Femur (tissue), 1 donor: ENCODE results near the gene TAS2R3.
"Not testable (repeated sequence)": the region's sequence is repeated elsewhere in the genome, so short reads cannot be mapped to it uniquely, and the experiment has no call there.

Experiments
- DNase-seq: peaks from one replicate; pipeline ENCODE4 v3.0.0-alpha.2; 2017

The TAS2R3 gene, protein sequence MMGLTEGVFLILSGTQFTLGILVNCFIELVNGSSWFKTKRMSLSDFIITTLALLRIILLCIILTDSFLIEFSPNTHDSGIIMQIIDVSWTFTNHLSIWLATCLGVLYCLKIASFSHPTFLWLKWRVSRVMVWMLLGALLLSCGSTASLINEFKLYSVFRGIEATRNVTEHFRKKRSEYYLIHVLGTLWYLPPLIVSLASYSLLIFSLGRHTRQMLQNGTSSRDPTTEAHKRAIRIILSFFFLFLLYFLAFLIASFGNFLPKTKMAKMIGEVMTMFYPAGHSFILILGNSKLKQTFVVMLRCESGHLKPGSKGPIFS

DNA sequence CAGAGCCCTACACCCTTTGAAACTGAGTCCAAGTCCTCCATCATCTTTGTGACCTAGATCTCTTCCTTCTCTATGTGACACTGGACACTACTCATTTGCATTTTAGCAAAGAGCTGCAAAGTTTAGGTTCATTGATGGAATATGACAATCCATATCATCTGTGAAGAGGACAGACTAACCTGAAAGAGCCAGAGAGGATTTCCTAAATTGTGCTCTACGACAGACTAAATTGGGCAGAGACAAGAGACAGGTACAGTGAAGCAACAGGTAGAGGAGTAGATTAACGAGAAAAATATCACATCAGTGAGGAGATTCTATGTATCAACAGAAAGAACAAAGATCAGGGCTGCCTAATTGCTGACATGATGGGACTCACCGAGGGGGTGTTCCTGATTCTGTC lies at the start of gene TAS2R3:
Gene TAS2R3 (plus strand): TSS at position 301 of the 400 bp plus-strand sequence. CDS start 62 bp downstream, at position 363.
- DNase-seq = no peak

DNA sequence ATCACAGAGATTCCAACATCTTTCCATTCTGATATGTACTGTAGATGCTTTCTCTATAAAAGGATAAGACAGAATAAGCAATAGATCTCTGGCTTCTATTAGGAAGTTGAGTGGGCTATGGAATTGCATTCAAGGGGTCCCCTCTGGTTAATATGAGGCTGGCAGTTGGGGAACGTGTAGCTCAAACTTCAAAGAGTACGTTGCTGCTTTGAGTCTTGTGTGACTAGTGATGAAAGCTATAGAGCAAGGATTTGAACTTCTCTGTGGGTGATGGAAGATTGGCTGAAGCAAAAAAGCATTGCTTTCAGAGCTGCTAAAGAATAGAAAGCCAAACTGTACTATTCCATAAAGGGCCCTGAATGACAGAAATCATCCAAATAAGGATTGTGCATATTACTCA lies 49.3 kb upstream of the TAS2R3 start:
- DNase-seq = no peak

DNA sequence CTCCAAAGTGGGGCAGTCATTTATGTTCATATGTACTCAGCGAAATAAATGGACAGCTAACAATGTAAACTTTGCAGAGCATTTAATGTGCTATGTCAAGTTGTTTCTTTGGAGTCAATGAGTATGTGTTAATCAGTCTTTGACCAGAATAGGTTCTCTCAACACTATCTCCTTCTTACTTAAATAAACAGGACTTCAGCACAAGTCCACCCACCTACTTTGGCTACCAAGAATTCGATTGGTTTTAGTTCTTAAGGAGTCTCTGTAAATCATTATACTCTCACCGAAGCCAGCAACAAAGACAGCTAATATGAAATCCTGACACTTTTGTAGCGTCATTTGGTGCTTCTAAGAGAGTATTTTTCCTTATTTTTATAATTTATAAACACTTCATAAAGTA lies 48.9 kb upstream of the TAS2R3 start:
- no peak for DNase-seq

DNA sequence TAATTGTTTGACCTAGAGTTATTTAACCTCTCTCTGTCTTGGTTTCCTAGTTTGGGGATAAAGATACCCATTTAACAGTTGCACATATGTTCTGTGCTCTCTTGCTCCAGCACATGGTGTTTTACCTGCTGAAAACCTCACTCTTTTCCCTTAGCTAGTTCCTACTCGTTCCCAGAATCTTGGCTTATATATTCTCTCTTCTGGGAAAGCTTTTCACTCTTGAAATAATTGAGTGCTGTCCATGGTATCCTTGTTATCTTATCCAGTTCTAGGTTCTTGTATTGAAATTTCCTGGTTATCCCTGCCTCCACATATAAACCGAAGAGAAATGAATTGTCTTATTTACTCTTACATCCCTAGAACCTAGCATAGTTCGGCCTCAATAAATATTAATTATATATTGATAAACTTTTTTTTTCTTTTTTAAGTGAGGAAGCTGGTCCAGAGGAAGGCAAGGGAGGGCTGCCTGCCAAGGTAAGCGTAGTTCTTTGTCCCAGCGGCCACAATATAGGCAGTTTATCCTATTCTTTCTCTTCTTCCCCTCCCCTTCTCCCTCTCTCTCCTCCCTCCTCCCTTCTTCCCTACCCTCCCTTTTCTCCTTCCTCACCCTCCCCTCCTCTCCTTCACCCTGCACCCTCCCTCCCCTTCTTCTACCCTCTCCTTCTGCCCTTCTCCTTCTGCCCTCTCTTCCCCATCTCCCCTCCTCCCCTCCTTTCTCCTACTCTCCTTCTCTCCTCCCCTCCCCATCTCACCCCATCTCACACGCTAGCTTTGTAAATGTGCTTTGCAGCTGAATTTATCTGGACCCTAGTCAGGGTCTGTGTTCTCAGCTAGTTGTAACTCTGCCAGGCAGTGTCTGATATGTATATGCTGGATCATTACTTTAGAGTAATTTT lies 47.9 kb upstream of the TAS2R3 start:
- no peak for DNase-seq

DNA sequence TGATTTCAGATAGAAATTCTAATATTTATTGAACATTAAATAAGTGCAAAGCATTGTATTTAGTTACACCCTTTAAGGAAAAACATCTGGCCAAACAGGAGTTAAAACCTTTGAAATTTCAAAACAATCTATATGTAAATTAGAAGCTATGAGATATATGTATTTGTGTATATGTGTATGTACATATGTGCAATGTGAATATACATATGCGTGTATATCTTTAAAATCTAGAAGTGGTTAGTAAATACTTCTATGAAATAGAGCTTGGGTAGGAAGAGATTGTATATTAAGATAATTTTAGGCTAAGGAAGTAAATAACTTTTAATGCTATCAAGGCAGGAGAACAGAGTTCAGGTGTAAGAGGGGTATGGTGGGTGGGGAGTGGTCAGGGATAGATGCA lies 46.4 kb upstream of the TAS2R3 start:
- DNase-seq = no peak

DNA sequence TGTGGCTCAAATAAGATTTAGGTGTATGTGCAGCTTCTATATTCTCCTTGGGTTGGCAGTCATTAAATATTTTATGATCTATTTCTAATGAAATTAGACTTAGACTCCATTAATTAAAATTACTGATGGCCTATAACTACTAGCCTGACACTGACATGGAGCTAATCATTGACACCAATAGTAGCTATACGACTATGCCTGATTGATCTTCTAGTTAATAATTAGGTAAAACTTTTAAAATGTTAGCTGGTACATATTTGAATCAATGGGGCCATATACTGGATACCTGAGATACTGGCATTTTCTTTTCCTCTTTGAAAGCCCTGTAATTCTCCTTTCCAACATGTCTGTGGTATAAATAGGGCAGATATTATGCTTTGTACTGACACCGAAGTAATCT lies 41.4 kb upstream of the TAS2R3 start:
- DNase-seq = no peak

DNA sequence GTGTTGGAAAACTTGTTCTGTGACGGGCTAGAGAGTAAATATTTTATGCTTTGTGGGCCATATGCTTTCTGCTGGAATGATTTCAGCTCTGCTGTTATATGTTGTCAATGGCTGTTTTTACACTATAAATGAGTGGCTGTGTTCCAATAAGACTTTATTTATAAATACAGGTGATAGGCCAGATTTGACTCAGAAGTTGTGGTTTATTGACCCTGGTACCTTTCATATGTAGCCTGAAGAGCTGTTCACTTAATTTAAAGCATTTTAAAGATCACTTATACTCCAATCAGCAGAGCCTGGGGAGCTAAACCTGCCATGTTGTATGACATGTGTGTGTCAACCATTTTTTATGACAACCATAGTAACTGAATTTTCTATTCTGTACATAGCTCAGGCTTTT lies 34.9 kb upstream of the TAS2R3 start:
- no peak for DNase-seq

DNA sequence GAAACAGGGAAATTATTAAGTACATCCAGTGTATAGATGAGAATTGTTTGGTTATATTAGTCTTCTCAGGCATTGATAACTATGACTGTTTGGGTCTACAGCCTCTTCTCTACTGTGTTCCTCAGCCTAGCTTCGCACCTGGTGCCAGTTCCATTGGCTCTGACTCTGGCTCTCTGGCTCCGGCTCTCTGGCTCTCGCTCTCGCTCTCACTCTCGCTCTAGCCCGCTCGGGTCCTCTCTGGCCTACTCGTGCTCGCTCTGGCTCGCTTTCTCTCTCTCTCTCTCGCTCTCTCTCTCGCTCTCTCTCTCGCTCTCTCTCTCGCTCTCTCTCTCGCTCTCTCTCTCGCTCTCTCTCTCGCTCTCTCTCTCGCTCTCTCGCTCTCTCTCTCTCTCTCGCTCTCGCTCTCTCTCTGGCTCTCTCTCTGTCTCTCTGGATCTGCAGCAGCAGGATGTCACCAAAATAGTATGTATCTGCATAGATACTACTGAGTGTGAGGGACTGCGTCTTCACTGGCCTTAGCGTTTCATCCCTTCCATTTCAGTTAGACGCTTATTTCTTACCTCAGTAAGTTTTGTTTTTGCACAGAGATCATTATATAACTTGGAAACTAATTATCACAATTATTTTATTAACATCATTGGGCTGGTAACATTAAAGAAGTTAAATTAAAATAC lies 32.3 kb upstream of the TAS2R3 start:
- no peak for DNase-seq

DNA sequence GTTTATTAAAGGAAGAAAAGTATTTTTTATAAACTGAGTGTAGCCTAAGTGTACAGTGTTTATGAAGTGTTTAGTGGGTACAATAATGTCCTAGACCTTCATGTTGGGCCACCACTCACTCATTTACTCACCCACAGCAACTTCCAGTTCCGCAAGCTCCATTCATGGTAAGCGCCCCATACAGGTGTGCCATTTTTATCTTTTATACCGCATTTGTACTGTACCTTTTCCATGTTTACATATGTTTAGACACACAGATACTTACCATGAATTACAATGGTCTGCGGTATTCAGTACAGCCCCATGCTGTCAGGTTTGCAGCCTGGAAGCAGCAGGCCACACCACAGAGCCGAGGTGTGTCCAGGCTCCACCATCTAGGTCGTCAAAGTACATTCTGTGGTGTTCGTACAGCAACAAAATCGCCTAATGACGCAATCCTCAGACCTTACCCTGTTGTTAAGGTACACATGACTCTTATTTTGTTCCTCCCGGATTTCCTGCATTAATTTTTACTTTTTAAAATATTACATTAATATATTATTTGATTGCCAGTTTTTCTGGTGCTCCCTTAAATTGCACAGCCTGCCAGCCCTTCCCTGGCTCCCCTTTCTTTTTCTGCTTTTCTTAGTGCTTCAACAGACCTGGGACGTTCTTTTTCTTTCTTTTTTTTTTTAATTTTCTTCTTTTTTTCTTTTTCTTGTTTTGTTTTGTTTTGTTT lies 26.6 kb upstream of the TAS2R3 start:
- DNase-seq = no peak

DNA sequence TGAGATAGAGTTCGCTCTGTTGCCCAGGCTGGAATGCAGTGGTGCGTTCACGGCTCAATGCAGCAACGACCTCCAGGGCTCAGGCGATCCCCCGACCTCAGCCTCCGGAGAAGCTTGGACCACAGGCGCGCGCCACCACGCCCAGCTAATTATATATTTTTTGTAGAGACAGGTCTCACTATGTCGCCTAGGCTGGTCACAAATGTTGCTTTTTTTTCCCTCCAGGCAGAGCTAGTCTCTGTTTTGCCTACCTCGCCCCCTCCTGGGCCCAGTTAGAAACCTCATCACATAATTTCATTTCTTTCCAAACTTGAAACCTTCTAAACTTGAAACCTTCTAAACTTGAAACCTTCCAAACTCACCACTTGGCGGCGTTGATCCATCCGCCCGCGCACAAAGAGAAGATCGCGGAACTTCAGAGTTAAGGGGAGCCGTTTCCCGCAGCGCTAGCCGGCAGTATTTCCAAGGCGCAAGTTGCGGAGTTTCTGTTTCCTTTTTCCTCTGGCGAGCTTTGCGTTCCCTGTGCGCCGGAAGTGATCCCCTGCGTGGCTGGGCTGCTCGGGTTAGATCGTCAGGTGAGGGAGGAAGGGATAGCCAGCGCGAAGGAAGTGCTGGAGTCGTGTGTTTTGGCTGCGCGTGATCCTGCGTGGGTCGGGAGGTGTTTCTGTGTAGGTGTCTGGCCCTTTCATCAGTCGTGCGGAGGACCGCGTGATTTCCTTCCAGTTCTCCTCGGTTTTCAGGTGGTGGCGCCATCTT lies 25.9 kb upstream of the TAS2R3 start, which contains the start of gene SSBP1:
Gene SSBP1 (plus strand): TSS at position 523 of the 756 bp plus-strand sequence. CDS start 809 bp downstream, outside the sequence.
- peak; percentile 96 for DNase-seq

DNA sequence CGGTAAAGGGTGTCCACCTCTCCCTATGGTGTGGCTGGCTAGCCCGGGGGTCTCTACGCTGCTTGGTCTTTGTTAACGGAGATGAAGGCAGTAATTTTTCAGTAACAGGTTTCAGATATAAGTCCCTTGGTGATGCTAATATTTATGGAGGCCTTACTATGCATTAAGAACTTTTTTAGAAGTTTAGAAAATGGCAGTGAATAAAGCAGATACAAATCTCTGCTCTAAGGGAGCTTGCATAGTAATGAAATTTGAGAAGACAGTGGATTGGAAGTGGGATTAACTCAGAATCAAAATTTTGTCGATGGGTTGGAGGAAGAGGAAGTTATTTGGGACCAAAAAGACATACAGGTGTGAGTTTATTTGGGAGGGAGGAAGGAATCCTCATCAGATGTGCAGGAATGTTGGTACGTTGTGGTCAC lies 25.3 kb upstream of the TAS2R3 start:
- no peak for DNase-seq

DNA sequence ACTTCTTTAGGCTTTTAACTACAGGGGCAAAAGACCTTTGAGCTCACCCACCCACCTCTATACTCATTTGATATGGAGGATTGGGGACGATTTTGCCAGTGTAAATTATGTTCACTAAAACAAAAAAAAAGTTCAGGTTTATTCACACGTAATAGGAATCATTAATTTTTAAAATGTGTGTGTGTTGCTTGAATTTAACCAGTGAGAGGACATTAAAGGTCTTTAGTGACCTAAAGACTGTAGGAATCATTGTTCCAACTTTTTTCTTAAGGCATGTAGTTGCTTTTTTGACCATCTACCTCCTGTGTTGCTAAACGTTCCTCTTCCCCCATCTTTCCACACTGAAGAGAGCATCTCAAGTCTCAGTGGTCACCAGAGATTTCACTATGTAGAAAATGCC lies 24.6 kb upstream of the TAS2R3 start:
- DNase-seq = no peak

DNA sequence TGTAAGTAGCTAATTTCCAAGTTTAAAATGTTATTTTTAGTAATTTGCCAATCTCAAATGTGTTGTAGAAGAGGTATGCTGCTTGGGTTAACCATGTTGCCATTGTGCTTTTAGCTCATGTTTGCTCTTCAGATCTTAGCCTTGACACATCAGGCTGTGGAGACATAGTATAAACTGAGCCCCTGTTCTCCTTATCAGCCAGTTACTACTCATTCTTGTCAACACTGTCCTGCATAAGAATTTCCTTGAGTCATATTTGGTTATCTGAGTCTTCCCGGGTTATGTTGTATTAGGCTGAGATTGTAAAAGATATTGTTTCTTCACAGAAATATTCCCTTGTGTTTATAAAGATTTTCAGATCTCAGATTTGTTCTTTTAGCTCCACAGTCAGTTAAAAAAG lies 21.7 kb upstream of the TAS2R3 start:
- no peak for DNase-seq

DNA sequence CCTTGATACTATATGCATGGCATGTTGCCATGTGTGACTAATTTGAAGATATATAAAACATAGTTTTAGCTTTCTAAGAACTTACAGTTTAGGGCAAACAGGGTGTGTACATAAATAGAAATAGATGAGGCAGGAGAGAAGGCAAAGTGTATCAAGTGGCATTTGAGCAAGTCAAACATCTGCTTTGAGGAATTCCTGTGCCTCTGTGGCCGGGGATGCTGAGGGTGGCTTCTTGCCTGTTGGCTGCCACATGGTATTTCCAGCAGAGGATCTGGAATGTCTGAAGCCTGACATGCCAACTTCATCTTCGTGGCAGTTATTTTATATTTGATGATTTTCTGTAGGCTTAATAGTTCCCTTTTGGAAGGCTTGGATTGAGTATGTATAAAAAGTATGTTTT lies 19.8 kb upstream of the TAS2R3 start:
- DNase-seq = no peak

DNA sequence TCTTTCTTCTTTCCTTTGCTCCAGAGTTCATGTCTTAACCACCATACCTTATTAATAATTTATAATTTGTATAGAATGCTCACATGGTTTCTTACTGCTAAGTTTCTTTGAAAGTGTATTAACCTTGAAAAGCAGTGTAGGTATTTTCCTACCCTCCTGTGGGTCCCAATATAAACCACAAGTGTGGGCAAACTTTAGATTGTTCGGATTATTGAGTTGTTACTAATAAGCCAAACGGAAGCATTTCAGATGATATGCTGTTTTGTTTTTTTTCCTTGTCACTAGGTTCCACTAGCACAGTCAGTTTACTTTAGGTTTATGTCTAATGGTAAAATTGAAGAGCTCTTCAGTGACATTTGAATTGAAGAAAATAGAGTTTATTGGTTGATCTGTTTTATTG lies 15.5 kb upstream of the TAS2R3 start:
- DNase-seq = no peak

DNA sequence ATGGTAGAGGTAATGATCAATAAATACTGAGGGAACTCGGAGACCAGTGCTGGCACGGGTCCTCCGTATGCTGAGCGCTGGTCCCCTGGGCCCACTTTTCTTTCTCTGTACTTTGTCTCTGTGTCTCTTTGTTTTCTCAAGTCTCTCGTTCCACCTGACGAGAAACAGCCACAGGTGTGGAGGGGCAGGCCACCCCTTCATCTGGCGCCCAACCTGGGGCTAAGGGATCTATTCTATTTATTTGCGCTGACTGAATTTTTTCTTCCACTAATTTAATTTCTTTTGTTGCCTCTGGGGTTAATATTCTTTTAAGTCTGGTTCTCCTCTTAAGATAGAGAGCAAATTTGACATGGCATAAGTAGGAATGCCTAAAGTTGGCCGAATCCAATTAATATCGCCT lies 12.0 kb upstream of the TAS2R3 start:
- not testable (repeated sequence) for DNase-seq

DNA sequence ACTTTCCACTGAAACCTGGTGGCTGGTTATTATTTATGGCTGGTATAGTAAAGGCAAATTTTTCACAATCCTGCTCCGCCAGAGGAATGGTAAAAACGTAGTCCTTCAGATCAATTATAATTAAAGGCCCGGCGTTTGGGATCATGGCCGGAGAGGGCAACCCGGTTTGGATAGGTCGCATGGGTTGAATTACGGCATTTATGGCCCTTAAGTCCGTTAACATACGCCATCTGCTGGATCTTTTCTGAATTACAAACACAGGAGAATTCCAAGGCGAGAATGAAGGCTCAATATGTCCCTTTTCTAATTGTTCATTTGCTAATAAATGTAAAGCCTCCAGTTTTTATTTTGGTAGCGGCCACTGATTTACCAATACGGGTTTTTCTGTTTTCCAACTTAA lies 11.3 kb upstream of the TAS2R3 start:
- DNase-seq = no peak

DNA sequence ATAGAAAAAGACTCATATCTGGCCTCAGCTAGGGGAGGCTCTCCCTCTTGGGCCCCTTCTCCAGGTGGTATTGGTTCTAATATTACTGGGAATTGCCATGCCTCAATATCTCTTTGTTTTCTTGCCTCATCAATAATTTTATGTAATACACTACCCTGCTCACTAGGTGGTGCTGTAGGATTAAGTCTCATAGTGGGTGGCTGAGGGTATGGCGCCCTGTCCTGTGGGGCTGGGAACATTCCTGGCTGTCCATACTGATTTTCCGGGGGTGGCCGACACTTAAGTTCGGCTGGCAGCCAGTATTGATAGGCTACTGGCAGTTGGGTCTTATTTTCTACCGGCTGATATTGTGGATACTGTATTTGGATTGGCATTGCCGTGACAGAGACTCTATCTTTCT lies 9.0 kb upstream of the TAS2R3 start:
- no peak for DNase-seq

DNA sequence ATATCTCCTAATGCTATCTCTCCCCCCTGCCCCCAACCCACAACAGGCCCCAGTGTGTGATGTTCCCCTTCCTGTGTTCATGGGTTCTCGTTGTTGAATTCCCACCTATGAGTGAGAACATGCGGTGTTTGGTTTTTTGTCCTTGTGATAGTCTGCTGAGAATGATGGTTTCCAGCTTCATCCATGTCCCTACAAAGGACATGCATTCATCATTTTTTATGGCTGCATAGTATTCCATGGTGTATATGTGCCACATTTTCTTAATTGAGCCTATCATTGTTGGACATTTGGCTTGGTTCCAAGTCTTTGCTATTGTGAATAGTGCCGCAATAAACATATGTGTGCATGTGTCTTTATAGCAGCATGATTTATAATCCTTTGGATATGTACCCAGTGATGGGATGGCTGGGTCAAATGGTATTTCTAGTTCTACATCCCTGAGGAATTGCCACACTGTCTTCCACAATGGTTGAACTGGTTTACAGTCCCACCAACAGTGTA lies 6.2 kb downstream of the TAS2R3 start:
- not testable (repeated sequence) for DNase-seq

DNA sequence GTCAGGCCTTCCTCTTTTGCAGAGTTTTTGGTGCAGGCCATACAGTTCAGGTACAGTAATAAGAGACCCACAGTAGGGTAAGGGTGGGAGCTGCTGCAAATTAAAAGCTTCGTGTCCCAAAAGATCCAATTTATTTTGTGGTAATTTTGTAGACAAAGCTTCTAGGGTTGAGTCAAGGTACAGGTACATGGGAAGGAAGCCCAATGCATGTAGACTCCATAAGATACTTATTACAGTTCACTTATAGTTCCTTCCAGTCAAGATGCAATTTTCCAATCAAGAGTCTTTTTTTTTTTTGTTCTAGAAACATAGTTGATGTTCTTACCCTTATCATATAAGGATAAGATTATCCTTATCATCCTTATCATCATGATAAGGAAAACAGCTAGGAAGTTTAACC lies 12.5 kb downstream of the TAS2R3 start, which contains the start of gene TAS2R4:
Gene TAS2R4 (plus strand): TSS at position 301 of the 400 bp plus-strand sequence. CDS start 1,815 bp downstream, outside the sequence.
- DNase-seq = no peak

DNA sequence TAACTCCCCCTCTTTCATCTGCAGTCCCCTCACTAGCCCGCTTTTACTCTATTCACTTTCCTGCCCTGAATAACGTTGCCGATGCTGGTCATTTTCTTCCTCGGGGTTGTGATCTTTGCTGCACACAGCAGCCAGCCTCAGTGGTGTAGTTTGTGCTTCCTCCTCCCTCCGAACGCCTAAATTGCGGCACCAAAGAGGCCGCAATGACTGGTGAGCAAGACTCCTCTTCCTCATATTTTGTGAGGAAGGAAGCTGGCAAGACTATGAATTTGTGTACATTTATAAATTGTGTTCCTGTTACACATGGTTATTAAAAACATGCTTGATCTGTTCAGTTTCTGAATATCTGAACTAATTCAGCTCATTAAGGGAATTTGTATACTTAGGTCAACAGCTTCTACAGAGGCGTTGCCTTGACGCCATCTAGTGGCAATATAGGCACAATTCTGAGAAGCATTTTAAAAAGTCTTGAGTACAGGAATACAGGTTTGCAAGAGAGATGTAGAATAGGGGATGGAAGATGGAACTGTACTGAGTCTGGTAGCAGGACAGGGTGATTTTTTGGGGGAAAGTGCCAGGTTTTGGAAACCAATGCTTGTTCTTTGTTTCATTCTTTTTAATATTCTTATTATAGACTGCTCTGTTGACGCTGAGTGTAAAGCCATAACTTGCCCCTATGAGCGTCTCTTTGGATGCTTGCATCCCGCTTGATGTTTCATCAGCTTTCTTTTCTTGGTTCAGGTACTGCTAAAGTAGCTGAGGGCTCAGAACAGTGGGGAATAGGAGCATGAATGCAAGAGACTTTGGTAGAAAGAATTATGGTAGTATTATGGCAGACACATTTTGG lies 22.0 kb downstream of the TAS2R3 start:
- no peak for DNase-seq
